Measurements from ENCODE around the gene ITGB4. TPM values are rescaled to one million over a fixed set of nuclear protein-coding genes. Genes with fewer than 3 reads are reported as not detected.

The ITGB4 gene
- total RNA-seq, 2 experiments from 2014 or later = 1.0 to 1.1 TPM

GRCh38 chr17:75740215-75740614 lies 19.0 kb downstream of the ITGB4 start:
- Mint-ChIP-seq H3K4me1 (peaks cover 10% of the 10 kb centered on the region), H3K27me3 (no peaks in the 10 kb centered on the region), H3K27ac (no peak overlapping the region), H3K9me3 (ENCODE audit: low read depth) (no peaks in the 10 kb centered on the region), H3K36me3 (no peaks in the 10 kb centered on the region), H3K4me3 (no peak overlapping the region)
- CTCF ChIA-PET = interaction anchor here (1.2 to 4.1 kb wide), 3 partner anchors 9 to 13 kb away, joined by 3 to 41 read pairs (median 26); no protein-coding TSS in a partner anchor
- no peak for DNase-seq
- ATAC-seq = no peak

DNA sequence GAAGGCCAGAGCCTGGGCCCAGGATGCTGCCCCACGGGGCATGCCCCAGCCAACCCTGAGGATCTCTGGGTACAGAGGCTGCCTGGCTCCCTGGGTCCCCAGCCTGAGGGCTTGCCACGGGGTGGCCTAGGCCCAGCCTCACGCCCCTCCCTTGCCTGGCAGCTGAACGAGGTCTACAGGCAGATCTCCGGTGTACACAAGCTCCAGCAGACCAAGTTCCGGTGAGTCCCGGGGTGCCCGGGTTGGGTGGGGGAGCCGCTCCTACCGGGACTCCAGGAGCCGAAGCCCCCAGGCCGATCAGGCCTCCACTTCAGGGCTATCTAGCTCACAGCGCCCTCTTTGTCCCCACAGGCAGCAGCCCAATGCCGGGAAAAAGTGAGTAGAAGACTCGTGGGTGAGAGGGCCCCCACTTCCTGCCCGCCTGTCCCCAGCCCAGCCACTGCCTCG lies 19.4 kb downstream of the ITGB4 start:
- DNase-seq (no peak), ATAC-seq (no peak)
- no peaks in the 10 kb centered on the region for H3K36me3 Mint-ChIP-seq
- no peaks in the 10 kb centered on the region for H3K27me3 Mint-ChIP-seq
- no peaks in the 10 kb centered on the region for H3K9me3 Mint-ChIP-seq (ENCODE audit: low read depth)
- CTCF ChIA-PET = interaction anchor here (1.0 to 4.1 kb wide), 3 partner anchors 8 to 12 kb away, joined by 3 to 26 read pairs (median 5); no protein-coding TSS in a partner anchor
- peaks cover 10% of the 10 kb centered on the region for H3K4me1 Mint-ChIP-seq
- H3K4me3 Mint-ChIP-seq = no peak overlapping the region
- no peak overlapping the region for H3K27ac Mint-ChIP-seq

DNA sequence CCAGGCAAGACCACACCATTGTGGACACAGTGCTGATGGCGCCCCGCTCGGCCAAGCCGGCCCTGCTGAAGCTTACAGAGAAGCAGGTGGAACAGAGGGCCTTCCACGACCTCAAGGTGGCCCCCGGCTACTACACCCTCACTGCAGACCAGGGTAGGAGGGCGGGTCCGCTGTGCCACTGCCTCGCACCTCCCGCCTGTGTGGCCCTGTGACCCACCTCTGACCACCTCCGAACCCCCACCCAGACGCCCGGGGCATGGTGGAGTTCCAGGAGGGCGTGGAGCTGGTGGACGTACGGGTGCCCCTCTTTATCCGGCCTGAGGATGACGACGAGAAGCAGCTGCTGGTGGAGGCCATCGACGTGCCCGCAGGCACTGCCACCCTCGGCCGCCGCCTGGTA lies 21.1 kb downstream of the ITGB4 start:
- ATAC-seq (no peak), DNase-seq (no peak)
- no peaks in the 10 kb centered on the region for H3K9me3 Mint-ChIP-seq (ENCODE audit: low read depth)
- CTCF ChIA-PET = interaction anchor here (1.1 to 12.8 kb wide), 3 partner anchors 11 to 109 kb away, joined by 4 to 428 read pairs (median 7); partner anchors contain the start of gene SMIM5
- H3K4me1 Mint-ChIP-seq = peaks cover 10% of the 10 kb centered on the region
- no peaks in the 10 kb centered on the region for H3K27me3 Mint-ChIP-seq
- no peak overlapping the region for H3K27ac Mint-ChIP-seq
- H3K4me3 Mint-ChIP-seq = no peak overlapping the region
- no peaks in the 10 kb centered on the region for H3K36me3 Mint-ChIP-seq

- Mint-ChIP-seq H3K9me3 (ENCODE audit: low read depth) (no peaks in the 10 kb centered on the region), H3K27ac (no peak overlapping the region), H3K36me3 (no peaks in the 10 kb centered on the region), H3K4me1 (peaks cover 3% of the 10 kb centered on the region), H3K4me3 (no peak overlapping the region), H3K27me3 (peaks cover 6% of the 10 kb centered on the region)
- CTCF ChIA-PET = interaction anchor here (2.5 to 12.8 kb wide), 3 partner anchors 10 to 112 kb away, joined by 12 to 428 read pairs (median 218); partner anchors contain the start of gene SMIM5
- no peak for ATAC-seq
- no peak for DNase-seq
Observed at GRCh38 chr17:75743625-75744206, 22.5 kb downstream of the ITGB4 start.

DNA sequence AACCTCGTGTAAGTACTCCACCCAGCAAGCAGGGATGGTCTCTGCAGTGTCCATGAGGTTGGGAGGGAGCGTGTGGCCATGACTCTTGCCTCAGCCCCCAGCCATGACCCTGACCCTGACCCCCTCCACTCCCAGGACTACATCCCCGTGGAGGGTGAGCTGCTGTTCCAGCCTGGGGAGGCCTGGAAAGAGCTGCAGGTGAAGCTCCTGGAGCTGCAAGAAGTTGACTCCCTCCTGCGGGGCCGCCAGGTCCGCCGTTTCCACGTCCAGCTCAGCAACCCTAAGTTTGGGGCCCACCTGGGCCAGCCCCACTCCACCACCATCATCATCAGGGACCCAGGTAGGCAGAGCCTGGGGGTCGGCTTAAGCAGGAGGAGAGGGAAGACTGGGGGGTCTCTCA lies 27.4 kb downstream of the ITGB4 start:
- peaks cover 13% of the 10 kb centered on the region for H3K4me1 Mint-ChIP-seq
- CTCF ChIA-PET = interaction anchor here (1.0 to 12.8 kb wide), 29 partner anchors 10 to 326 kb away, joined by 3 to 428 read pairs (median 8); partner anchors contain the start of genes GALK1, ITGB4, RECQL5 and SAP30BP
- H3K27ac Mint-ChIP-seq = no peak overlapping the region
- DNase-seq = no peak
- H3K4me3 Mint-ChIP-seq = no peak overlapping the region
- H3K36me3 Mint-ChIP-seq = no peaks in the 10 kb centered on the region
- H3K9me3 Mint-ChIP-seq (ENCODE audit: low read depth) = no peaks in the 10 kb centered on the region
- ATAC-seq = no peak
- peaks cover 6% of the 10 kb centered on the region for H3K27me3 Mint-ChIP-seq

GRCh38 chr17:75749545-75750389 lies 28.5 kb downstream of the ITGB4 start:
- no peak overlapping the region for H3K4me3 Mint-ChIP-seq
- peaks cover 18% of the 10 kb centered on the region for H3K4me1 Mint-ChIP-seq

GRCh38 chr17:75750661-75751423 lies 29.6 kb downstream of the ITGB4 start:
- no peak for ATAC-seq
- H3K4me1 Mint-ChIP-seq = peaks cover 20% of the 10 kb centered on the region
- no peak overlapping the region for H3K4me3 Mint-ChIP-seq
- peaks cover 6% of the 10 kb centered on the region for H3K27me3 Mint-ChIP-seq
- no peaks in the 10 kb centered on the region for H3K36me3 Mint-ChIP-seq
- CTCF ChIA-PET = interaction anchor here (1.0 to 12.8 kb wide), 30 partner anchors 12 to 339 kb away, joined by 3 to 428 read pairs (median 5); partner anchors contain the start of genes GALK1, ITGB4, SMIM5 and UNK
- no peaks in the 10 kb centered on the region for H3K9me3 Mint-ChIP-seq (ENCODE audit: low read depth)
- no peak for DNase-seq
- no peak overlapping the region for H3K27ac Mint-ChIP-seq

More at GRCh38 chr17:75749545-75750389, 28.5 kb downstream of the ITGB4 start:
- peak; percentile 89 for DNase-seq
- Mint-ChIP-seq H3K9me3 (ENCODE audit: low read depth) (no peaks in the 10 kb centered on the region), H3K36me3 (no peaks in the 10 kb centered on the region), H3K27me3 (peaks cover 6% of the 10 kb centered on the region), H3K27ac (no peak overlapping the region)
- peak; percentile 73 for ATAC-seq
- CTCF ChIA-PET = interaction anchor here (0.6 to 12.8 kb wide), 52 partner anchors 9 to 338 kb away, joined by 3 to 428 read pairs (median 4); partner anchors contain the start of genes GALK1, ITGB4, LLGL2 and RECQL5

GRCh38 chr17:75751676-75752404 lies 30.6 kb downstream of the ITGB4 start:
- Mint-ChIP-seq H3K9me3 (ENCODE audit: low read depth) (no peaks in the 10 kb centered on the region), H3K4me3 (no peak overlapping the region), H3K27me3 (peaks cover 6% of the 10 kb centered on the region), H3K36me3 (no peaks in the 10 kb centered on the region), H3K27ac (no peak overlapping the region), H3K4me1 (peaks cover 20% of the 10 kb centered on the region)
- ATAC-seq = no peak
- no peak for DNase-seq
- CTCF ChIA-PET = interaction anchor here (1.1 to 12.8 kb wide), 16 partner anchors 11 to 225 kb away, joined by 3 to 428 read pairs (median 22); partner anchors contain the start of genes GALK1 and SMIM5

- Mint-ChIP-seq H3K27ac (no peak overlapping the region), H3K4me3 (no peak overlapping the region), H3K36me3 (no peaks in the 10 kb centered on the region), H3K9me3 (ENCODE audit: low read depth) (no peaks in the 10 kb centered on the region), H3K4me1 (peaks cover 20% of the 10 kb centered on the region), H3K27me3 (peaks cover 6% of the 10 kb centered on the region)
- DNase-seq (no peak), ATAC-seq (no peak)
- CTCF ChIA-PET = interaction anchor here (1.2 to 12.8 kb wide), 14 partner anchors 10 to 226 kb away, joined by 3 to 428 read pairs (median 12); partner anchors contain the start of genes GALK1 and SMIM5
Observed at GRCh38 chr17:75752405-75752709, 31.1 kb downstream of the ITGB4 start.

- DNase-seq = no peak
- H3K27me3 Mint-ChIP-seq = no peaks in the 10 kb centered on the region
- no peak for ATAC-seq
- CTCF ChIA-PET = interaction anchor here (0.5 to 12.8 kb wide), 80 partner anchors 8 to 554 kb away, joined by 3 to 428 read pairs (median 5); partner anchors contain the start of genes CDK3, GALK1, ITGB4 and RECQL5
- peaks cover 17% of the 10 kb centered on the region for H3K4me1 Mint-ChIP-seq
- peak overlapping the region; percentile 15 for H3K27ac Mint-ChIP-seq
- H3K9me3 Mint-ChIP-seq (ENCODE audit: low read depth) = no peaks in the 10 kb centered on the region
- H3K36me3 Mint-ChIP-seq = no peaks in the 10 kb centered on the region
- H3K4me3 Mint-ChIP-seq = peak overlapping the region; percentile 53
Observed at GRCh38 chr17:75752802-75753513, 31.7 kb downstream of the ITGB4 start.

- H3K4me1 Mint-ChIP-seq = peaks cover 17% of the 10 kb centered on the region
- H3K36me3 Mint-ChIP-seq = no peaks in the 10 kb centered on the region
- no peaks in the 10 kb centered on the region for H3K27me3 Mint-ChIP-seq
- peak; percentile 81 for DNase-seq
- H3K4me3 Mint-ChIP-seq = peak overlapping the region; percentile 53
- peak overlapping the region; percentile 15 for H3K27ac Mint-ChIP-seq
- peak; percentile 90 for ATAC-seq
- CTCF ChIA-PET = interaction anchor here (0.5 to 12.8 kb wide), 83 partner anchors 9 to 555 kb away, joined by 3 to 428 read pairs (median 5); partner anchors contain the start of genes CDK3, GALK1, ITGB4 and RECQL5
- H3K9me3 Mint-ChIP-seq (ENCODE audit: low read depth) = no peaks in the 10 kb centered on the region
Observed at GRCh38 chr17:75753514-75754377, 32.5 kb downstream of the ITGB4 start.
